IPS-18a (cell line): ENCODE measurements around the gene MRPS34.
"Not testable (repeated sequence)": the region's sequence is repeated elsewhere in the genome, so short reads cannot be mapped to it uniquely, and the experiment has no call there.

ENCODE experiments used
- H3K27ac ChIP-seq: one replicate; pipeline ENCODE4 v1.5.1; 2013; ENCODE audit warnings: low read length
- H3K27me3 ChIP-seq: one replicate; pipeline ENCODE4 v1.6.1; 2013; ENCODE audit warnings: mild to moderate bottlenecking, low read length; ENCODE audit not compliant: control insufficient read depth, insufficient read depth
- H3K36me3 ChIP-seq: one replicate; pipeline ENCODE4 v1.6.1; 2013; ENCODE audit warnings: low read depth, low read length; ENCODE audit not compliant: control insufficient read depth
- H3K4me1 ChIP-seq: one replicate; pipeline ENCODE4 v1.6.1; 2013; ENCODE audit warnings: low read depth, low read length; ENCODE audit not compliant: control insufficient read depth
- H3K4me3 ChIP-seq: one replicate; pipeline ENCODE4 v1.5.1; 2013; ENCODE audit warnings: low read length
- H3K9ac ChIP-seq: one replicate; pipeline ENCODE4 v1.6.1; 2013; ENCODE audit warnings: mild to moderate bottlenecking, low read length, moderate library complexity
- H3K9me3 ChIP-seq: one replicate; pipeline ENCODE4 v1.6.1; 2013; ENCODE audit warnings: low read depth, low read length; ENCODE audit not compliant: control insufficient read depth

Gene MRPS34

GRCh38 chr16:1740234-1740633 lies 32.7 kb downstream of the MRPS34 start:
- H3K9ac ChIP-seq = no peak overlapping the region
- H3K36me3 ChIP-seq = no peaks in the 10 kb centered on the region
- peaks cover 32% of the 10 kb centered on the region for H3K9me3 ChIP-seq
- no peaks in the 10 kb centered on the region for H3K27me3 ChIP-seq
- H3K4me3 ChIP-seq = no peak overlapping the region
- no peaks in the 10 kb centered on the region for H3K4me1 ChIP-seq
- H3K27ac ChIP-seq = no peak overlapping the region

DNA sequence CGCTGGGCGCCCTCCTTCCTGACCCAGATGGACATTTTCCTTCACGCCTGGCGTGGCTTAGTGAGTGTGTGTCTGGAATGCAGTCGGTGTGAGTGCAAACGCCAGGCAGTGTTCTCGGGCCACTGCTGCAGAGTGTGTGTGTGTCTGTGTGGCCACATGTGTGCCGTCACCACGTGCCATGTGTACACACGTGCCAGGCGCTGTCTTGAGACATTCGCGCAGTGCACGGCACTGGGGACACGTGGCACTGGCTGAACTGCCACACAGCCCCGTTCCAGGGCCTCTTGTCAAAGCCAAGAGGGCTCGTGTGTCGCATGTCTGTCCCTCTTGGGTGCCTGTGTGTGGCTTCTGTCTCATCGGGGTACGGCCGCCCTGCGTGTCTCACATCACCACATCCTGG lies 38.1 kb downstream of the MRPS34 start:
- Histone ChIP-seq H3K27ac (no peak overlapping the region), H3K27me3 (no peaks in the 10 kb centered on the region), H3K4me1 (no peaks in the 10 kb centered on the region), H3K9me3 (peaks cover 32% of the 10 kb centered on the region), H3K4me3 (no peak overlapping the region), H3K9ac (no peak overlapping the region), H3K36me3 (no peaks in the 10 kb centered on the region)

DNA sequence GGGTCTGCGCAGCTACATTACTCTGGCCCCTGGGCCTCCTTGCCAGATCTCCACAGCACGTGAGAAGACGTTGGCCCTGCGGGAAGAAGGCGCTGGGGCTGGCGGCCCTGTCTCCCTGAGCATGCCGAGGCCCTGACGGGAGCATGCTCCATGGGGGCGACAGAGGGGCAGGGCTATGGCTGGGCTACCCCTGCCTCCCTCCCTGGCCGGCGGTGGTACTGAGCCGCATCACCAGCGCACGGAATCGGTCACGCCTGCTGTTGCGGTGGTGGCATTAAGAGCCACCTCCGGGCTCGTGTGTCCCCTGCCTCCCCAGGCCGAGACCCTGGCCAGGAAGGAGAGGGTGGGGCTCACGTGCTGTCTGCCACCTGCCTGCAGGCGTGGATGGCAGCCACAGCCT lies 38.8 kb downstream of the MRPS34 start:
- H3K27ac ChIP-seq = no peak overlapping the region
- no peaks in the 10 kb centered on the region for H3K36me3 ChIP-seq
- peaks cover 26% of the 10 kb centered on the region for H3K9me3 ChIP-seq

DNA sequence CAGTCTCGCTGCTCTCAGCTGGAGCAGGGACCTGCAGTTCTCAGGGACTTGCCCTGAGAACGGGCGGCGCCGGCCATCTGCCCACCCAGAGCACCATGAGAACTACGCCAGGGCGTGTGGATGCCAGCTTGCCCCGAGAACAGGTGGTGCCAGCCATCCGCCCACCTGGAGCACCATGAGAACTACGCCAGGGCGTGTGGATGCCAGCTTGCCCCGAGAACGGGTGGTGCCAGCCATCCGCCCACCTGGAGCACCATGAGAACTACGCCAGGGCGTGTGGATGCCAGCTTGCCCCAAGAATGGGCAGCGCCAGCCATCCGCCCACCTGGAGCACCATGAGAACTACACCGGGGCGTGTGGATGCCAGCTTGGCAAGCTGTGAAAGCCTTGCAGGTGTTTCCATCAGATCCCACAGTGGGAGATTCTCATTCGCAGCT lies 40.4 kb downstream of the MRPS34 start:
- H3K27me3 ChIP-seq, H3K36me3 ChIP-seq, H3K4me1 ChIP-seq, H3K27ac ChIP-seq, H3K4me3 ChIP-seq, H3K9ac ChIP-seq: not testable (repeated sequence)
- H3K9me3 ChIP-seq = peaks cover 20% of the 10 kb centered on the region

More for the DNA sequence above, 38.8 kb downstream of the MRPS34 start:
- no peak overlapping the region for H3K4me3 ChIP-seq
- no peak overlapping the region for H3K9ac ChIP-seq
- H3K4me1 ChIP-seq = no peaks in the 10 kb centered on the region
- H3K27me3 ChIP-seq = no peaks in the 10 kb centered on the region

DNA sequence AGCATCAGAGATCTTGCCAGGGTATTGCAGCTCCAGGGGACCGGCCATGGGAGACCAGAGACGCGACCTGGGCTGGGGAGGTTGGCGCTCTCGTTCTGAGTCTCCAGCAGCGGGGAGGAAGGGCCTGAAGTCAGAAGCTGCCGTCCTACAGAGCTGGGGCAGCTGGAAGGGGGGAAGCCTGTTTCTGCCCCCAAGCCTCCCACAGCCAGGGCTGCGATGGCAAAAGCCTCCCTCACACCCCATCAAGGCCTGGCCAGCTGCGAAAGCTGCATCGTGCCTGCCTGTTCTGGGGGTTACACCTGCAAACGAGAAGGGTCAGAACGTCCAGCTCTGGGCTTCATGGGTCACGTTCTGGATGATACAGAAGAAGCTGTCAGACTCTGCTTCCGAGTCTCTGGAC lies 40.9 kb downstream of the MRPS34 start:
- Histone ChIP-seq H3K36me3 (no peaks in the 10 kb centered on the region), H3K9ac (no peak overlapping the region), H3K9me3 (peaks cover 15% of the 10 kb centered on the region), H3K27me3 (no peaks in the 10 kb centered on the region), H3K27ac (no peak overlapping the region), H3K4me3 (no peak overlapping the region), H3K4me1 (no peaks in the 10 kb centered on the region)

DNA sequence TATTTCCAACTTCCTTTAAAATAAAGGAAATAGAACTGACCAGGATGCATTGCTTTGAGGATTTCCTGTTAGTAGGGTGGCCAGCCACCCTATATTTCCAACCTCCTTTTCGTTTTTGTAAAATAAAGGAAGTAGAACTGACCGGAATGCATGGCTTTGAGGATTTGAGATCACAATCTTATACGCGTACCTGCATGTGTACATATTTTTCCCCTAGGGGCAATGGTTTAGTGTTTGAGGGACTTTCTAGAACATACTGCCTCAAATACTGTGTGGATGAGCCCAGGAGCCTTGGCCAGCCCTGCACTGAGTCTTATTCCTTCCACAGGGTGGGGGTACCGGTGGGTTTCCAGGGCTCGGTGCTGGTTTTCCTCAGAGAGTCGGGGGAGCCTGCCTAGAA lies 41.3 kb downstream of the MRPS34 start:
- no peaks in the 10 kb centered on the region for H3K27me3 ChIP-seq
- H3K9me3 ChIP-seq = peaks cover 11% of the 10 kb centered on the region
- no peak overlapping the region for H3K9ac ChIP-seq
- H3K4me3 ChIP-seq = no peak overlapping the region
- H3K27ac ChIP-seq = no peak overlapping the region
- no peaks in the 10 kb centered on the region for H3K4me1 ChIP-seq
- H3K36me3 ChIP-seq = no peaks in the 10 kb centered on the region

GRCh38 chr16:1731073-1731472 lies 41.9 kb downstream of the MRPS34 start:
- H3K4me3 ChIP-seq = no peak overlapping the region
- no peak overlapping the region for H3K27ac ChIP-seq
- no peaks in the 10 kb centered on the region for H3K36me3 ChIP-seq
- H3K4me1 ChIP-seq = no peaks in the 10 kb centered on the region
- H3K9me3 ChIP-seq = peaks cover 8% of the 10 kb centered on the region
- no peaks in the 10 kb centered on the region for H3K27me3 ChIP-seq
- no peak overlapping the region for H3K9ac ChIP-seq

- Histone ChIP-seq H3K9me3 (no peaks in the 10 kb centered on the region), H3K4me1 (no peaks in the 10 kb centered on the region), H3K27ac (no peak overlapping the region), H3K36me3 (no peaks in the 10 kb centered on the region), H3K4me3 (no peak overlapping the region), H3K9ac (no peak overlapping the region), H3K27me3 (no peaks in the 10 kb centered on the region)
Measured at GRCh38 chr16:1729445-1729844, 43.5 kb downstream of the MRPS34 start.

DNA sequence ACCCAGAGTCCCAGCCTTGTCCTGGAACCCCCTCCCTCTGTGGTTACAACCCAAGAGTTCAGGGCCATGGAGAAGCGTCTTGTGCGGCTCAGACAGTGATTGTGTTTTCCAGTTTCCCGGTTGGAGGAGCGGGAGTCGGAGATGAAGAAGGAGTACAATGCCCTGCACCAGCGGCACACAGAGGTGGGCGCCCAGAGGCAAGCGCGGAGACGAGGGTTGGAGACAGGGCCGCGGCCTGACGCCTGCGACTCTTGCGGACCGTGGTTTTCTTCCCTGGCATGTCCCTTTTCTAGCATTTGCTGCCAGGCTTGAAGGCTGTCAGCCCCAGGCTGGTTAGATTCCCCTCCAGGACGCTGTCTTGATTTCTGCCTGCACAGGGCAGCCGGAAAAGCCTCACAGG lies 43.9 kb downstream of the MRPS34 start:
- H3K9ac ChIP-seq = no peak overlapping the region
- H3K4me1 ChIP-seq = no peaks in the 10 kb centered on the region
- no peaks in the 10 kb centered on the region for H3K36me3 ChIP-seq
- no peaks in the 10 kb centered on the region for H3K27me3 ChIP-seq
- no peak overlapping the region for H3K4me3 ChIP-seq
- H3K9me3 ChIP-seq = no peaks in the 10 kb centered on the region
- no peak overlapping the region for H3K27ac ChIP-seq

DNA sequence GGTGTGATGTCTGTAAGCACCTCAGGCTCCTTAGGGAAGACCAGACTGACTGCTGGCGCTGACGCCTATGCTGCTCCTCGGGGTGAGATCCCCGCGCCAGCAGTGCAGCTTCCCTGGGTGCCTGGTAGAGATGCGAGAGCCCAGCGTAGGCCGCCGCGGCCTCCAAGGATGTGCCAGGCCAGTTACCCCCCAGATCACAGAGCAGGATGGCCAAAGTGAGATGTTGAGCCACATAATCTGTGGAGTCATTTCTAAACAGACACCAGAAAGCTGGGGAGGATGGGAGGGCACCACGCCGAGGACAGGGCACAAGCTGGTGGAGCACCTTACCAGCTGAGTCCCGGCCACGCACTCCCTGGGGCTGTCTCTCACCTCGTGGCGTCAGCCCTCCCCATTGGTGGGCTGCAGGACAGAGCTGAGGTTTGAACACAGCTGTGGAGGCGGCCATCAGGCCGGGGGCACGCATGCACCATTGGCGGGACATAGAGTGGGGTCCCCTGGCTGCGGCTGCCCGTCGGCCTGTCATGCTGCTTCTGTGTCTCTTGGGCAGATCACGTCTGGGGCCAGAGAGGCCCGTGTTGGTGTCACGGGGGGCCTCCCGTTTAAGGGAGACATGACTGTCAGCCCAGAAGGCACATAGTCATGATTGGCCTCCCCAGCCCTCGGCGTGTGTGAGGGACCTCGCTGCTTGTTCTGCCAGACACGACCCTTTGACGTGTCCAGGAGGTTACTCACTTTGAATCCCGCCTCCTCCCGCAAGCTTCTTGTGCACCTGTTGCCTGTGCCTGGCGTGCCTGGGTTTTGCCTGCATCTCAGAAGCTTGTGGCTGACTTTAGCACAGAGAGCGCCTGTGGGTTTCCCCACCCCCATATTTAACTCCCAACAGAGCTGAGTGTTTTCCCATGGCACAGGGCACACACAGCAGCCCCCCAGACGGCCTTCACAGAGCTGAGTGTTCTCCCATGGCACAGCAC lies 45.0 kb downstream of the MRPS34 start:
- no peaks in the 10 kb centered on the region for H3K36me3 ChIP-seq
- no peak overlapping the region for H3K27ac ChIP-seq
- H3K27me3 ChIP-seq = no peaks in the 10 kb centered on the region
- H3K9me3 ChIP-seq = no peaks in the 10 kb centered on the region
- no peaks in the 10 kb centered on the region for H3K4me1 ChIP-seq
- H3K4me3 ChIP-seq = no peak overlapping the region
- H3K9ac ChIP-seq = no peak overlapping the region

DNA sequence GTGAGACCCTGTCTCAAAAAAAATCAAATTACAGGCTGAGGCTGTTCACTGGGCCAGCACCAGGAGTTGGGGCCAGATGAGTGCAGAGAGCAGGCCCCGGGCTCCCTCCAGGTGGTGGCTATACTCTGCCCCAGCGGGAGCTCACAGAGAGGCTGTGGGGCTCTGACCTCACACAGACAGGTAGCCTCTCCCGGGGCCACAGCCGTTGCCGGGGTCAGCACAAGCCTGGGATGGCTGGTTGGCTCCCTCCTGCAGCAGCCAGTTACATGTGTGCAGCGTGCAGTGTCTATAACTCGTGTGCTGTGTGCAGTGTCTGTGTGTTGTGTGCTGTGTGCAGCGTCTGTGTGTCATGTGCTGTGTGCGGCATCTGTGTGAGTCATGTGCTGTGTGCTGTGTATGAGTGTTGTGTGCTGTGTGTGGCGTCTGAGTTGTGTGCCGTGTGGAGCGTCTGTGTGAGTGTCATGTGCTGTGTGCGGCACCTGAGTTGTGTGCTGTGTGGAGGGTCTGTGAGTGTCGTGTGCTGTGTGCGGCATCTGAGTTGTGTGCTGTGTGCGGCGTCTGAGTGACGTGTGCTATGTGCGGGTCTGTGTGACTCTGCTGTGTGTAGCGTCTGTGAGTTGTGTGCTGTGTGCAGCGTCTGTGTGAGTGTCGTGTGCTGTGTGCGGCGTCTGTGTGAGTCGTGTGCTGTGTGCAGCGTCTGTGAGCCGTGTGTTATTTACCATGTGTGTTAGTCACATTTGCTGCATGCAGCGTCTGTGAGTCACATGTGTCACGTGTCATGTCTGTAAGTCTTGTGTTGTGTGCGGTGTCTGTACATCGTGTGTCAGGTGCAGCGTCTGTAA lies 46.1 kb downstream of the MRPS34 start:
- Histone ChIP-seq H3K27me3 (no peaks in the 10 kb centered on the region), H3K4me3 (no peak overlapping the region), H3K36me3 (no peaks in the 10 kb centered on the region), H3K27ac (no peak overlapping the region), H3K9ac (no peak overlapping the region), H3K4me1 (no peaks in the 10 kb centered on the region), H3K9me3 (no peaks in the 10 kb centered on the region)
